Omental fat pad (tissue), 4 donors: ENCODE results near the gene MRPL53. TPM values are rescaled to one million over a fixed set of nuclear protein-coding genes. Genes with fewer than 3 reads are reported as not detected.

ENCODE experiments used
- ATAC-seq: fragments of 150-250 bp; one replicate; pipeline ENCODE4 v1.9.1; 2016; ENCODE audit warnings: mild to moderate bottlenecking, moderate library complexity; ENCODE audit not compliant: low FRiP score
- DNase-seq: peaks from one replicate; pipeline ENCODE4 v3.0.0-alpha.2; 2019; ENCODE audit warnings: low spot score
- total RNA-seq, 4 donors: library from RNA; depleted of rRNA; stranded (reverse); fragments of >200 nt; gene quantifications; one replicate each; pipeline ENCODE4 v1.1.0, GENCODE V29; 2016
- TF ChIP-seq, protein P1 (sequence below), 3 donors: fragments of 450-650 bp; IDR thresholded peaks; one replicate each; pipeline ENCODE4 v1.5.1; 2016 to 2017; ENCODE audit warnings: antibody characterized with exemption in 3 of 3, mild to moderate bottlenecking in 3 of 3, moderate library complexity in 2 of 3

Gene MRPL53
- total RNA-seq, 4 donors from 2014 or later: 33.3 to 44.6 (median 36.9) TPM

DNA sequence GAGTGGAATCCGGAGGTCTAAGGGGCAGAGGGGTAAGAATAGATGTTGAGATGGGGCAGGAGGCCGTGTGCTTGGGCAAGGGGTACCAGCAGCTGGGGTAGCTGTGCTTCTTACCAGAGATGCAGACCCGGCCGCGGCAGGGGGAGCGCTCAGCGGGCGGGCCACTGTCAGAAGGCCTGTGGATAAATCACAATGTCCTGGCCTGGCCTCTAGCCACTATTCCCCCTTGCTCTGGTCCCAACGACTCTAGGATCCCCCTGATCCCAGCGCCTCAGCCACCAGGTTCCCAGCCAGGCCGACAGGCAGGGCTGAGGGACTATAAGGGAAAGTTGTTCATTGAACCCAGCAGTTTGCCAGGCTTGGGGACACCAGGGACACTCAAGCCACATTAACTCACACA is 42.0 kb downstream of the MRPL53 start:
- DNase-seq: no peak
- ATAC-seq: no peak
- TF ChIP-seq, protein P1, sequence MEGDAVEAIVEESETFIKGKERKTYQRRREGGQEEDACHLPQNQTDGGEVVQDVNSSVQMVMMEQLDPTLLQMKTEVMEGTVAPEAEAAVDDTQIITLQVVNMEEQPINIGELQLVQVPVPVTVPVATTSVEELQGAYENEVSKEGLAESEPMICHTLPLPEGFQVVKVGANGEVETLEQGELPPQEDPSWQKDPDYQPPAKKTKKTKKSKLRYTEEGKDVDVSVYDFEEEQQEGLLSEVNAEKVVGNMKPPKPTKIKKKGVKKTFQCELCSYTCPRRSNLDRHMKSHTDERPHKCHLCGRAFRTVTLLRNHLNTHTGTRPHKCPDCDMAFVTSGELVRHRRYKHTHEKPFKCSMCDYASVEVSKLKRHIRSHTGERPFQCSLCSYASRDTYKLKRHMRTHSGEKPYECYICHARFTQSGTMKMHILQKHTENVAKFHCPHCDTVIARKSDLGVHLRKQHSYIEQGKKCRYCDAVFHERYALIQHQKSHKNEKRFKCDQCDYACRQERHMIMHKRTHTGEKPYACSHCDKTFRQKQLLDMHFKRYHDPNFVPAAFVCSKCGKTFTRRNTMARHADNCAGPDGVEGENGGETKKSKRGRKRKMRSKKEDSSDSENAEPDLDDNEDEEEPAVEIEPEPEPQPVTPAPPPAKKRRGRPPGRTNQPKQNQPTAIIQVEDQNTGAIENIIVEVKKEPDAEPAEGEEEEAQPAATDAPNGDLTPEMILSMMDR (IDR thresholded peaks at IDR 0.05): no peak

GRCh38 chr2:74429487-74430451 is 42.7 kb downstream of the MRPL53 start:
- no peak for DNase-seq
- TF ChIP-seq, protein P1 (IDR thresholded peaks at IDR 0.05): no peak

GRCh38 chr2:74428675-74429074 is 43.8 kb downstream of the MRPL53 start:
- TF ChIP-seq, protein P1 (IDR thresholded peaks at IDR 0.05): no peak
- no peak for DNase-seq
- no peak for ATAC-seq

More at GRCh38 chr2:74429487-74430451, 42.7 kb downstream of the MRPL53 start:
- peak; percentile 41 for ATAC-seq

DNA sequence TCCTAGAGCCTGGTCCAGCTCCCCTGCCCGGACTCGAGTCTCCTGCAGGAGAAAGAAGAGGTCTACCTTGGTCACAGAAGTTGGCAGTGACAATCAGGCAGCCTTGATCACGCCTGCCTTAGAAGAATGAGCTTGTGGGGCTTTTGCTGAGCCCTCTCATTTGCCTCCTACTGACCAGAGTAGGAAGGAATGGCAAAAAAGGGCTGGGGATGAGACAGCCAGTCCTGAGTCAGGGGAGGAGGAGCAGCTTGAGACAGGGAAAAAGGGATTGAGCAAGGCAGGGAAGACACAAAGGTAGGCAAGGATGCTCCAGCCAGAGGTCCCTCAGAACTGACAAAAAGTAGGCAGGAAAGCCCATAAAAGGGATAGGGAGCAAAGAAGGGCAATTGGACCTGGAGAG is 44.9 kb downstream of the MRPL53 start:
- DNase-seq (no peak), ATAC-seq (no peak)
- TF ChIP-seq, protein P1 (IDR thresholded peaks at IDR 0.05): no peak

- no peak for DNase-seq
- ATAC-seq: no peak
- TF ChIP-seq, protein P1 (IDR thresholded peaks at IDR 0.05): no peak
Measured at GRCh38 chr2:74426181-74426758, 46.2 kb downstream of the MRPL53 start.

DNA sequence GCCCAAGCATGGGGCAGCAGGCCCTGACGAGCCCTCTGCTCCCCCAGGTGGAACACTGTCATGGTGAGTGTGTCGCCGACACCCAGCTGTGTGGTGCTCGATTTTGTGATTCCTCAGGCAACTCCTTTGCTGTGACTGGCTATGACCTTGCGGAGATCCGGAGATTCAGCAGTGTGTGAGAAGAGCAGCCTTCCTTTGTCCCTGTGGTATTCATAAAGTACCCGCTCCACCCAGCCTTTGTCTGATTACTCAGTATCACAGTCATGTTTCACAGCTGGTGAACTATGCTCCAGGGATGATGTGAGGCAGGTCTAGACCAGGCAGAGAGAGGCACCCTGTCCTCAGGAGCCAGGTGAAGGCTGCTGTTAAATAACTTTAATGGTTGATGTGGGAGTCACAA is 47.0 kb downstream of the MRPL53 start:
- no peak for DNase-seq
- ATAC-seq: no peak
- TF ChIP-seq, protein P1 (IDR thresholded peaks at IDR 0.05): no peak
